ENCODE data around the gene MRPS25. TPM values are rescaled to one million over a fixed set of nuclear protein-coding genes. Genes with fewer than 3 reads are reported as not detected.

The MRPS25 gene
- total RNA-seq, 1 donor from 2014 or later: 48.9 TPM

DNA sequence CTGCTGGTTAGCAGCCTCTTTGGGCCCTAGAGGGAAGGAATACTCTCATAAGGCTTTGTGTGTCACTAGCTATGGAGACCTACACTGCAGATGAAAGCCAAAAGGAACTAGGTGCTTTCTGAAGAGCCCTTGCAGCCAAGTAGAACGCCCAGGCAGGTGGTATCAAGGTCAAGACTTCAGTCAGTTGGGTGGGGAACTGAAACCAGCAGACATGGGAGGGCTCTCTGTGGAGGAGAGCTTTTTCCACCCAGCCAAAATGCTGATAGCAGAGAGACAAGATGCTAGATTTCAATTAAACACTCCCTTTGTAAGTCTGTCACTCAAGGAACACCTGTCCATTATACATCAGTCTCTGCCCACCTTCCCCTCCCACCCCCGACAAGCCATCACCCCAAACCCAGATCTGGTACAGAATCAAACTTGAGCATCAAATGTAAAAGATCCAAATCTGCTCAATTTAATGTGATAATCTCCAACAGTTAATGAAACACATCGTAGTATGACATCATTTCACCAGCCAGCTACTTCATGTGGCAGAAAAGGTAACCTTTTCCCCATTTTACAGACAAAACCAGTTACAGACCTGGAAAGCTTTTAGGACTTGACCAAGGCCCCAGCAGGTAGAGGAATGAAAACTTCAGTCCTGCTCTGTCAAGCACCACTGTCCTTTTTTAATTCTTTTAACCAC lies 14.6 kb downstream of the MRPS25 start:
- DNase-seq (ENCODE audit: low spot score) (no peak), ATAC-seq (no peak)
- intact Hi-C loops (cut with DNase I): no loop called here

DNA sequence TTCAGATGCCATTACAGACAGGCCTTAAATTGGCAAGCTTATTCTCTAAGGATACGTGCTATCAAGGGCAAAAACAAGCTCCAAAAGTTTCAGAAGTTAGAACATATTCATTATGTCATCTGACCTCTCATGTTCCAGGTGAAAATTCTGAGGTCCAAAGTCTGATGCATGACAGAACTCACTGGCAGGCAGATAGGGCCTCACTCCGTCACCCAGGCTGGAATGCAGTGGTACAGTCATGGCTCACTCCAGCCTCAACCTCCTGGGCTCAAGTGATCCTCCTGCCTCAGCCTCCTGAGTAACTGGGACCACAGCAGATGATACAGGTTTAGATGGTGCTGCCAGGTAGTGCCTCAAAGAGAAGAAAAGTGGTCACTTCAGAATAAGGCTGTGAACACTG lies 15.5 kb downstream of the MRPS25 start:
- no peak for ATAC-seq
- intact Hi-C loops (cut with DNase I): no loop called here
- no peak for DNase-seq (ENCODE audit: low spot score)

DNA sequence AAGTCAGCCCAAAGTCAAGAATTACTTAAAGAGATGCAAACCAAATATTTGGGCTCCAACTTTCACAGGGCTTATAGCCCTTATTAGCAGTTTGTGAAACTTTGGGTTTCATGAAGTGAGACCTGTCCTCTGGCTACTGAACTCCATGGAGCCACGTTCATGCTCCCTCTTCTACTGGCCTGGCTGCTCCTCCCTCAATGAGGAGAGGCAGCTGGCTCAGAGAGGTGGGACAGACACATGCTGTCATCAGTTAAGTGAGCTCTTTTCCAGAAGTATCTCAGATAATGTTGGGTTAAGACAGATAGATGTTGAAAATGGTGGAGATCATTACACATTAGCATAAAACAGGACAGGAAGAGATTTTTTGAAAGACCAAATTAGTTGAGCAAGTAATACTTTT lies 19.4 kb downstream of the MRPS25 start:
- no peak for ATAC-seq

DNA sequence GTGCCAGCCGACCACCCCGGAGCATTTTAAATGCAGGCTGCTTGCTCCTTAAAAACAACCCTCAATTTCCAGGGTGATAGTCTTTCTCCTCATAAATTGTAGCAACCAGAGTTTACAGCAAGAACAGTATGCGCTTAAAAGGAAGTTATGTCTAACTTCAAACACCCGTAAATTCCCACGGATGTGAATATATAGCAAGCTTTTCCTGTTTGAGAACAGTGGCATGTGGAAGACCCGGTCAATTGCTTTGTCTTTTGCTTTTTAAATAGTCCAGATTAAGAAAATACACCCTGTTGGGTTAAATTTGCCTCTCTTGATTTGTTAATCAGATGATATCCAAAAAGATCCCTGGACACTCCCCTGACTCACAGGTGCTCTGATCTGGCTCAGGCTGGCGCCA lies 20.8 kb downstream of the MRPS25 start:
- ATAC-seq (no peak), DNase-seq (ENCODE audit: low spot score) (no peak)
- intact Hi-C loops (cut with DNase I): no loop called here

More for the DNA sequence above, 19.4 kb downstream of the MRPS25 start:
- intact Hi-C loops (cut with DNase I): no loop called here
- no peak for DNase-seq (ENCODE audit: low spot score)

DNA sequence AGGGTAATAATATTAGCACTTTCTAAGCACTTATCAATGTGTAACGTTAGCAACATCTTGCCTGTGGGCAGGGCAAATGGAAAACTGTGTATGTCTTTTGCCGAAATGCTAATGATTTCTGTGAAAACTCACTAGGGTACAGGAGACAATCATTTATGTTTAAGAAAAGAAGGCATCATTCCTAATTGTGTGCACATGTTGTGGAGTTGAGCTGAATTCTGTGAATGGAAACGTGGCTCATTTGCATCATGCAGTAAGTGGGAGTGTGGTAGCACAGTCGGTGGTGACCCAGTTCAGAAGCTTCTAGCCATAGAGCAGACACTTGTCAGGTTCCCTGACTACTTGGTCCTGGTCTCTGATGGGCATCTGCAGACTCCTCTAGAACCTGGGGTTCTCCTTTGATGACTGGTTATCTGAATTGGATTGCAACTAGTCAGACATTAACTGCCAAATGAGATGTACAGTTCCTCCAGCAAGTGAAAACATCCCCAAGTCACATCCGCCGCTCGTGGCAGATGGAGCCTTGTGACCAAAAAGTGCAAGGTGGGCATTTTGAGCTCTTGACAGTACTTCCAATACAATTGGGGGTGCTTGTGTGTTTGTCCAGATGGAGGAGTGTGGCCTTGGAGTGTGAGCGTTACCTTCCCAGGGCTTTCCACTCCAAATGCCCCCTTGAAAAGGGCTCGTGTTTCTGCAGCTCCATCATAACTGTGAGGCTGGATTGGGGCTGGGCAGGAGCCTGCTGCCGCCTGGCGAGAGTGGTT lies 21.5 kb downstream of the MRPS25 start:
- DNase-seq (ENCODE audit: low spot score): no peak
- no peak for ATAC-seq
- intact Hi-C loops (cut with DNase I): no loop called here

DNA sequence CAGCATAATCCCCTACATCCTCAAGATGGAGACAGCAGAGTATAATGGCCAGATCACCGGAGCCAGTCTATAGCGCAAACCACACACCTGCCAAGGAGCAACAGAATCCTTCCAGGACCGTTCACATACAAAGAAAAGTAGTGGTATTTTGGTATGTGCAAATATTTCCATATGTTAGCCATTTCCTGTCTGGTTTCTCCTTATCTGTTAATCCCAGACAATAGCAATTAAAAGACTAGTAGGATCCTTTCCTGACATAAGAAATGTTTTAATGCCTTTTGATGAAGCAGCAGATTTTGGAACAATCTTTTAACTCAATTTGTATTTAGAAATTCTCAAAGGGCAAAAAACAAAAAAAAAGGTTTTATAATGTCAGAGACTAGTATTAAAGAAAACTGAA lies 22.2 kb downstream of the MRPS25 start:
- no peak for DNase-seq (ENCODE audit: low spot score)
- intact Hi-C loops (cut with DNase I): no loop called here

DNA sequence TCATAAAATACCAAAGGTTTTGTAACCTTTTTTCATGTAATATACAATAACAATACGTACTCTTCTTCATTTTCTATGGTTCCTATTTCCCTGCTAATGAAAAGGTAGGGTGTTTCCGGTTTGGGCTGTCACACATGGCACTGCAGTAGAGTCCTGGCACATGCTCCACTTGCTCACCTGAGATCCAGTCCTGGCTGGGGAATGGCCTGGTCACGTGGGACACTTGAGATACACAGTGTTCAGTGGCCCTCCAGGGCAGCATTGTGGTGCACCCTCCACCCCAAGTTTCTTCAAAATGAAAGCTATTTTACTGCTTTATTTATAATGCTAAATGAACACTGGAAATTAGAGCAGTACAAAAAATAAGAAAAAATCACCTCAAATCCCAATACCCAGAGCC lies 23.2 kb downstream of the MRPS25 start:
- intact Hi-C loops (cut with DNase I): no loop called here
- no peak for DNase-seq (ENCODE audit: low spot score)
- no peak for ATAC-seq

More for the DNA sequence above, 22.2 kb downstream of the MRPS25 start:
- no peak for ATAC-seq

DNA sequence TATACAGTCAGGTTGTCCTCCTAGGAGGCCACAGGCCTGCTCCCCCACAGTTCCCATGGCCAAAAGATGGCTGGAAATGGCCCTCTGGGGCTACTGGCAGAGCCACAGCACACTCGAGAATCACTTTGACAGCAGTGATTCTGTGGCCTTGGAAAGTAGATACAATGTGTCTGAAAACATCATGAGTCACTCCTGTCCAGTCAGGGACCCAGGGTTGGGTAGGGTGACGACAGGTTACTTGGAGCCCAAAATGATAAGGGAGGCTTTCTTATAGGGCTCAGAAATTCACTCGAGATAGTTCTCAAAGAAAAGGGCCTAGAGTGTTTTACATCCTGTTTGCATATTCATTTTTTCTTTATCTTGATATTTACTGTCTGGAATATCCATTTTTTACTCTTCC lies 24.3 kb downstream of the MRPS25 start:
- no peak for DNase-seq (ENCODE audit: low spot score)
- no peak for ATAC-seq
- intact Hi-C loops (cut with DNase I): no loop called here

DNA sequence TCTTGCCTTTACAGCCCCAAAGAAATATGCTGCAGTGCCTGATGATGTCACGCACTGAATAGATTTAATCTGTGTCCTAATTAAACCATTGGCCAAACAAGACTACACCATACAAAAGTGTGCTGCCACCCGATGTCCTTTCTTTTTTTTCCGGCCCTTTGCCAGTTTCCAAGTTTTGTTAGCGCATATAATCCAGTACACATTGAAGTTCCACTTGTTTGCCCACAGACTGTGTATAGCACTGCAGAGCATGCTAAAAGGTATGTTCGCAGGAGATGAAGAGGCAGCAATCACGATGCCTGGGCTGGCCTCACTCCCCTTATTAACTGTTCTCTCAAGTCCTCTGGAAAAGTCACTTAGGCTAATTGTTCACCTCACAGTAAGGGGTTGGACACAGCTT lies 26.8 kb downstream of the MRPS25 start:
- no peak for ATAC-seq
- DNase-seq (ENCODE audit: low spot score): no peak
- intact Hi-C loops (cut with DNase I): no loop called here

DNA sequence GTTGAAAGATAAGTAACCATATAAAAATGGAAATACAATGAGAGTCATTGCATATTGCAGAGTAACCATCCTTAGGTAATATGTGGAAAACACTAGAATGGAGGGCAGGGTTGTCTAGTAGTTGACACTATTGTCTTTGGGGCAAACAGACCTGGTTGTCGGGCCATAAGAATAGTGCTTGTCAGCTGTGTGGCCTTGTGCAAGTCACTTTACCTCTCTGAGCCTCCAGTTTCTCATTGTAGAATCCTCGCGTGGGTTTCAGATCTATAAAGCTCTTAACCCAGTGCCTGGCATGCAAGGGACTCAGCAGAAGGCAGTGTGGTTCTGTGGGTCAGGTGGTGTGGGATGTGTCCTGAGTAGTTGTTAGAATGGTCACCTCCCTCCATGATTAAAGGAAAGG lies 32.0 kb downstream of the MRPS25 start:
- no peak for DNase-seq (ENCODE audit: low spot score)

DNA sequence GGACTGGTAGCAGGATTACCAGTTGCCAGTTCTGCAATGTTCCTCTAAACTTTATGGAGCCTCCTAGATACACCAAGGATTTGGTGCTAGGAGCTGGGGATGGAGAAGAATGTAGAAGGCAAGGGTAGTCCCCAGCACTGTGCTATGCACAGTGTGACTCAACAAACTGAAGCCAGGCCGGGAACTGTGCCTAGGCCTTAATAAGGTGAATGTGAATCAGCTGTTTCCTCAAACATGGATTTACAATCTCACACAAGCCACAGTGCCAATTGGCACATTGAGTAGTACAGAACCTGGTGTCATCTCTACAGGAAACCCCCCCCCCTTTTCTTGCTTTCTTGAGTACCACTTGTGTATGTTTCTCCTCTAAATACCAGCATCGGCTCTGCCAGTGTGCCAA lies 32.5 kb downstream of the MRPS25 start:
- ATAC-seq (no peak), DNase-seq (ENCODE audit: low spot score) (no peak)
- intact Hi-C loops (cut with DNase I): no loop called here

More for the DNA sequence above, 32.0 kb downstream of the MRPS25 start:
- ATAC-seq: no peak
- intact Hi-C loops (cut with DNase I): no loop called here

DNA sequence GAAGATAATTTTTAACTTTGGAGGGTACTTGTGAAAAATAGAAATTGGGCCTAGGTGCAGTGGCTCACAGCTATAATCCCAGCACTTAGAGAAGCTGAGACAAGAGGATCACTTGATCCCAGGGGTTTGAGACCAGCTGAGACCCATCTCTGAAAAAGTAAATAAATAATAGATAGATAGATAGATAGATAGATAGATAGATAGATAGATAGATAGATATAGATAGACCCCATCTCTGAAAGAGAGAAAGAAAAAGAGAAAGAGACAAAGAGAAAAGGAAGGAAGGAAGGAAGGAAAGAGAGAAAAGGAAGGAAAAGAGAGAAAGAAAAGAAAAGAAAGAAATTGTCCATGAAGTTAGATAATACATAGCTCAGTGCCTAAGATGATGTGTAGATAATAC lies 35.5 kb downstream of the MRPS25 start:
- no peak for ATAC-seq
- intact Hi-C loops (cut with DNase I): no loop called here
- DNase-seq (ENCODE audit: low spot score): no peak

DNA sequence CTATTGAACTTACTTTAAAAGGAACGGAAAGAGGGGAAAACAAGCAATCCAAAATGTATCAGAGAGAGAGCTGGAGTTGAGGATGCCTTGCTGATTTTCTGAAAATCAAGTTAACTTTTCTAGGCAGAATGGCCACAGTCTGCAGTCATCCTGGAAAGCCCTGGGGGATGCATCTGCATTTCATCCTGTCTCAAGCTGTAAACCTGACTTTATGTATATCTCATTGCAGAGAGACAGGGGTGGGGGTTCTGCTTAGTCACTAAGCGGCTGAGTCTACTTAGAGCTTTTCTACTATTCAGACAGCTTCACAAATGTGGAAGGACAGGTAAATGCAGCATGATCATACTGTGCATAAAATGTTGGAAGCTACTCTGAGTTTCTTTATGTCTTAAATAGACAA lies 41.4 kb downstream of the MRPS25 start:
- no peak for ATAC-seq
- DNase-seq (ENCODE audit: low spot score): no peak
- intact Hi-C loops (cut with DNase I): no loop called here

DNA sequence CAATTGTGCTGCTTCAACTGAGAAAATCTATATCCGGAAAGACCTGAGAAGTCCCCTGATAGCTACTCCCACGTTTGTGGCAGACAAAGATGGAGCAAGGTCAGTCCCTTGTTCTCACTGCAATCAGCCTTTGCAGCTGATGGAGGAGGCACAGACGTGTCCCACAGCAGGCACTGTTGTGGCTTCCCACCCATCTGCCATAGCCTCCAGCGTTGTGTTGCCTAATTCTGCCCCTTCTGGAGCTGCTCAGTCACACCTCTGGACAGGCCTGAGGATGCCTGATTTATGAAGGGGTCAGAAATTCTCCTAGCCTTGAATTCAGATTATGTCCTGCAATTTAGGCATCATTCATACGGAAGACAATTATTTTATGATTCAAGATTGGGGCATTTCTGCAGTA lies 41.9 kb downstream of the MRPS25 start:
- ATAC-seq (no peak), DNase-seq (ENCODE audit: low spot score) (no peak)
- intact Hi-C loops (cut with DNase I): no loop called here

DNA sequence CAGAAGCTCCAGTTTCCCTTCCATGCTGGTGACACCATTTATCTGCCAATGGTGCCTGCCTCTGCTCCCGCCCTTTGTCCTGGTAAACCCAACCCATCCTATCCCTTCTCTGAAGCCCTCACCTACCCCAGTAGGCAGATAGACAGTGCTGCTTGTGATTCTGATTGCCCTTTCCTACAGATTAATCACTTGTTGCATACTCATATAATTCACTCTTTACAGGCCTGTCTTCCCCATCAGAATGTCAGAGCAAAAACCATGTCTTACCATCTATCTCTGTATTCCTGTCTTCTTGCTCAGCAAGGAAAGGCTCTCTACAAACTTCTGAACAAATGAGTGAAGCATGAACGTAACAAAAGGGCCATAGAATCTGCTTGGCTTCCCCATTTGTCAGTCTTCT lies 47.9 kb downstream of the MRPS25 start:
- intact Hi-C loops (cut with DNase I): no loop called here
- ATAC-seq: no peak
- no peak for DNase-seq (ENCODE audit: low spot score)

DNA sequence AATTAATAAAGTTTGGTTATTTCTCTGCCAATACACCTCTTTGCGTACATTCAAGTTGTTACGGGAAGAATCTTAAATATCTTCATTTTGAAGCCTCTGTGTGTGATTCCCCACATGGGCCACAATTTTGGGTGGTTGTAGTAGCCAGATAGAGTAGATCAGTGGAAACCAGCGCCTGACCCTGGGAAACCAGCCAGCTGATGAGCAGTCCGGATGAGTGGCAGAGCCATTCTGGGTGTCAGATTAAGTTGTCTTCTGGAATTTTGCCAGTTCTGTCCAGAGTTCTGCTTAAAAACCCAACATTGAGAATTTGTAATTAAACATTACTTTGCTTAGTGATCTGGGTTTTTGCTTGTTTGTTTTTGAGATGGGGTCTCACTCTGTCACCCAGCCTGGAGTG lies 49.7 kb downstream of the MRPS25 start:
- ATAC-seq: no peak
- intact Hi-C loops (cut with DNase I): no loop called here

DNA sequence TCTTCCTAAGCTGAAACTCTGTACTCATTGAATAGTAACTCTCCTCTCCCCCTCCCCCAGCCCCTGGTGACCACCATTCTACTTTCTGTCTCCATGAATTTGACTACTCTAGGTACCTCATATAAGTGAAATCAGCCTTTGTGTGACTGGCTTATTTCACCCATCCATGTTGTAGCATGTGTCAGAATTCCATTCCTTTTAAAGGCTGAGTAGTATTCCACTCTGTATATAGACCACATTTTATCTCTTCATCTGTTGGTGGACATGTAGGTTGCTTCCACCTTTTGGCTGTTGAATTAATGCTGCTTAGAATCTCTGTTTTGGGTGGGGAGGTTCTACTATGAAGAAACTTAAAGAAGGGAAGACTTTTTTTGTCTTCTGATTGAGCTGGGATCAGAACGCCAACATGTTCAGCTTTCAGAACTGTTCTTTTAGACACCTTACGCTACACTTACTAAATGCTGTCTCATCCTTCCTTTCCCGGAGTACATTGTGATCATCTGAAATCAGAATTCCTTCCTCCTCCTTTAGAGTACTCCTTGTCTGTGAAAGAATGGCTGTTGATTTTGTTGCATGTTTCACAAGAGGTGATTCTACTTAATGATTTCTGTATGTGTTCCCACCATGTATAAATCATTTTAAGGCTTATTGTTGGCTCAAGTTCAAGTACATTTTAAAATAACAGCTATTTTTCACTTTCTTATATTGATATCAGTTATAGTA lies 50.3 kb downstream of the MRPS25 start:
- DNase-seq (ENCODE audit: low spot score): no peak
- intact Hi-C loops (cut with DNase I): no loop called here
- ATAC-seq: no peak

More for the DNA sequence above, 49.7 kb downstream of the MRPS25 start:
- no peak for DNase-seq (ENCODE audit: low spot score)

DNA sequence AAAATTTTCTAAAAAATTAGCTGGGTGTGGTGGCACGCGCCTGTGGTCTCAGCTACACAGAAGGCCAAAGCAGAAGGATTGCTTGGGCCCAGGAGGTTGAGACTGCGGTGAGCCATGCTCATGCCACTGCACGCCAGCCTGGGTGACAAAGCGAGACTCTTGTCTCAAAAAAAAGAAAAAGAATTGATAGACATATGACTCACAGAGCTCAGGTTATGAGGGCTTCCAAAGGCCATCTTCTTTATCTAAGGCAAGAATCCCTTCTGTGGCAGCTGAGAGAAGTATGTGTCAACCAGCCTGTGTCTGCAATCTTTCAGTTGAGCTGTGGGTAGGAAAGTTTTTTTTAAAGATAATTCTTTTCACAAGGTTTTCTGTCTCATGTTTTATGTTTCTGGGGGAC lies 53.9 kb downstream of the MRPS25 start:
- DNase-seq (ENCODE audit: low spot score) (no peak), ATAC-seq (no peak)
- intact Hi-C loops (cut with DNase I): no loop called here

DNA sequence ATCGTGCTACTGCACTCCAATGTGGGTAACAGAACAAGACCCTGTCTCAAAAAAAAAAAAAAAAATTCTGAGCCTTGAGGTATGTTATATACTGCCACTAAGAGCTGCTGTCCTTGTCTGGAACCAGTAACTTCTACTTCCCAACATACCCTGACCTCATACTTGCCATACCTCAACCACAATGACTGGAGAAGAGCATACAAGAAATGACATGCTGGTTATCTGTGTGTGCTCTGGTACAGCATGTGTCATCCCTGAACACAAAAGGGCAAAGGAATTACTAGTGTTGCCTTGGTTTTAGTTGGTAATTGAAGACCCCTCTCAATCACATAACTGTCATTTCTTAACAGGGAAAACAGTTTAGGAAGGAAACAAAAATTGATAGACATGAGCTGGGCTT lies 54.5 kb downstream of the MRPS25 start:
- intact Hi-C loops (cut with DNase I): no loop called here
- no peak for DNase-seq (ENCODE audit: low spot score)
- ATAC-seq: no peak

DNA sequence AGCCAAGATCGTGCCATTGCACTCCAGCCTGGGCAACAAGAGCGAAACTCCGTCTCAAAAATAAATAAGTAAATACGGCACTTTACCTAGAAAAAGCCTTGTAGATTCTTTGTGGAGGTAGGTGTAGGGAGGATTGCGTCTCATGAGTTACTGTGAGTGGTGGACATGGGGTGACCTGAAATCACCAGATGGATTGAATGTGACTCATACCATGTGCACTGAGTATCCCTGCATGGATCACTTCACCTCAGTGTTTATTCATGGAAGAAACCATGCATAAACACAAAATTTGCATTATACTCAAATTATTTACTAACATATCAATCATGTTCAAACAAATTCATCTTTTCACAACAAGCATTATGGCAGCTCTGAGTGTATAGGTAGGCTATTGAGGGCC lies 55.9 kb downstream of the MRPS25 start:
- ATAC-seq: no peak

More for the DNA sequence above, 55.9 kb downstream of the MRPS25 start:
- intact Hi-C loops (cut with DNase I): no loop called here
- no peak for DNase-seq (ENCODE audit: low spot score)

Data from sciatic nerve (tissue), 2 donors.